Pulmonary artery endothelial cell (primary cell): ENCODE data around the gene CYP46A1. TPM values are rescaled to one million over a fixed set of nuclear protein-coding genes. Genes with fewer than 3 reads are reported as not detected.

Experiments used
- DNase-seq: peaks from one replicate; pipeline ENCODE4 v3.0.0-alpha.2; 2011; ENCODE audit warnings: low read depth, low spot score
- total RNA-seq: library from RNA; depleted of rRNA; stranded (reverse); fragments of >200 nt; gene quantifications from 2 replicates; pipeline ENCODE4 v1.2.3, GENCODE V29; 2014

The CYP46A1 gene
- total RNA-seq, 1 donor from 2014 or later, result under 0.01 TPM

DNA sequence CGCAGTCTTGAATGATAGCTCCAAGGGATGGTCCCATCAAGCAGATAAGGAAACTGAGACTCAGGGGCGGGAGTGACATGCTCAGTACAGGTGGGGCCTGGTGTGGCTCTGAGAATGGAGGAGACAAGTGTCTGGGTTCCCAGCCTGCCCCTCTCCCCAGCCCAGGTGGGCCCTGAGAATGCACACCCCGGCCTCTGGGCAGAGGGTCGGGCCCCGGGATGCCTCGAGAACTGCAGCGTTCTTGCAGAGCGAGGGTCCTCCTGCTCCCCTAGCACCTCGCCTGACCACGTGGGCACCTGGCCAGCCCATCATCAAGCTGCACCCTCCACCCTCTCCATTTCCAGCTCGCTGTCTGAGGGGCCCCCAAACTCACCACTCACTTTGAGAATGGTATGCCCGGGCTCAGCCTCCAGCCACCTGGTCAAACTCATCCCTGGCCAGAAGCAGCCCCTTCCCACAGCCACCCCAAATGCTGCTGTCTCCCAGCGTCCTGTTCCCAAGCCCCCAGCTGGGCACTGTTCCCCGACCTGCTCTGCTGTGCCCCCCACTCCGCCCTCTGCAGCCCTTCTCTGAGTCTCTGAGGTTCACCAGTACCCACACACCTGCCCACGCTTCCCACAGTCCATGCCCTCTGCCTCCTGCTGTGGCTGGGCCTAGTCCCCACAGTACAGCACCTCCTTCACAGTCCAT, 44.3 kb downstream of the CYP46A1 start:
- no peak for DNase-seq

DNA sequence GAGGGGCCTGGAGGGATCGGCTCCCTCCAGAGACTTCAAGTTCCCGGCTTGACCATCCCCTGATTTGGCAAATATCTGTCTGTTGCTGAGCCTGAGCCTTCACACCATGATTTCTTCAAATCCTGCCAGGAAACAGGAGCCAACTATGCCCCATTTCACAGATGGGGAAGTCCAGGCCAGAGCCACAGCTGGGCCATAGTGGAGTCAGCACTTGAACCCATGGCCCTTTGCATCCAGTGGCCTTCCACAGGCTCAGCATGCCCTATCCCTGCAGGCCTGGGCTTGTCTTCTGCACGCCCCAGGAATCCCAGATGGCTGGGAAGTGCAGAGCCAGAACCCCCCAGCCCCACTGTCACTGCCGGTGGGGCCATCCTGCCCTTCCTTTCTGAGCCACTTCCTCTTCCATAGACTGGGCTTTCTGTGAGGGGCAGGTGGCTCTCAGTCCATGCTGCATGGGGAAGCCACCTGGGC, 44.9 kb downstream of the CYP46A1 start:
- no peak for DNase-seq

DNA sequence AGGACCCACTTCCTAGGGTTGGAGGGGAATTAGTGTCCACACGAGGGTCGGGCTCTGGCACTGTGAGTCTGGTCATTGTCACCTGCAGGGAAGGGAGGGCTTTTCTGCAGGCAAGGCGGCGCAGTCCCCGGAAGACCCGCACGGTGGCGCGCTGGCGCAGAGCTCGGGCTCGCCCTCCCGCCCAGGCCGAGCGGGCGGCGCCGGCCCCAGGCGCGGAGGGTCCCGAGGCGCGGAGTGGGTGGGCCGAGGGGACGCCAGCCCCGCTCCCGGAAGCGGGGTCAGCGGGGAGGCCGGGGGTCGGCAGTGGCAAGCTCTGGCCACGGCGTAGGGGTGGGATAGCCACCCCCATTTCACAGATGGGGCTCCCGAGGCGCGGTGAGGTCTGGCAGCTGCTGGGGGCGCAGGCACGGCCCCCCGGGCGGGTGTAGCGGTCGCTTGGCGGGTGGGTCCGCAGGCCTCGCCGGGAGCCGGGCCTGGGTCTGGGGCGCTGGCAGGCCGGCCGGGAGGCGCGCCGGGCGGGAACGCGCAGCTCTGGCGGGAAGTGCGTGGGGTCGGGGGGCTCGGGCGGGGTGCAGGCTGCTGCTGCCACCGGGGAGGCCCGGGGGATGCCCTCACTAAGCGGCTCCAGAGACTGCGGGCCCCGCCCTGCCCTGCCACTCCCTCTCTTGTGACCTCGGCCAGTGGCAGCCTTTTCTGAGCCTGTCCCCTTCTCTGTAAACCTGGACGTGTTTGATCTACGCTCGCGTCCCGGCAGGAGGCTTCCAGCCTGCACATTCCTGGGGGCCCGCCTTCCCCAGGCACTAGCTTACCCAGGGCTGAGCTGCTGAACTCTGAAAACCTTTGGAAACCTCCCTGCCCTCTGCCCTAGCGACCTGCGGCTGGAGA, 46.1 kb downstream of the CYP46A1 start:
- no peak for DNase-seq

DNA sequence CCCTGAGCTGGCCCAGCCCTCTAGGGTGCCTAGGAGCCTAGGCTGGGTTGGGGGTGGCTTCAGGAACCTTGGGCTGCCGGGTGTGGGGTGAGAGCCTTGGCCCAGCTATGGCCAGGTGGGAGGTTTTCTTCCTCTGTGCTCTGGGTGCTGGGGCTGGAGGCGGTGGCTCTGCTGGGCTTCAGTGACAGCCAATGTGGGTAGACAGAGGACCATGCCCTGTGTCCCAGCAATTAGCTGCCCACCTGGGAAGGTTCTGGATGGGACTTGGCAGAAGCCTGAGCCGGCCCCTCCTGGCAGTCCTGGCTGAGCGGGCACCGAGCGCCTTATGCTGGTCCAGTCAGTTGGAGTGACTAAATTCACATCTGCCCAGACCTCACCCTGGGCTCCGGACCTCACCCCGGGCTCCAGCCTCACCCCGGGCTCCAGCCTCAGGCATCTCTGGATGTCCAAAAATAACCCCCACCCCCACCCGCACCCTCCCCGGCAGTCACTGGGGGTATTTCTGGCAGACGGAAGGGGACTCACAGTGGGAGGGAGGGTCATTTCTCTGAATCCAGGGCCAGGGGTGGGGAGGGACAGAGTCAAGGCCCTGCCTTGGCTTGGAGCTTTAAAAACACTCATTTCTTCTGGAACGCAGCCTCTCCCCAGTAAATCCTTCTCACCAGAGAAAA, 46.9 kb downstream of the CYP46A1 start:
- no peak for DNase-seq

DNA sequence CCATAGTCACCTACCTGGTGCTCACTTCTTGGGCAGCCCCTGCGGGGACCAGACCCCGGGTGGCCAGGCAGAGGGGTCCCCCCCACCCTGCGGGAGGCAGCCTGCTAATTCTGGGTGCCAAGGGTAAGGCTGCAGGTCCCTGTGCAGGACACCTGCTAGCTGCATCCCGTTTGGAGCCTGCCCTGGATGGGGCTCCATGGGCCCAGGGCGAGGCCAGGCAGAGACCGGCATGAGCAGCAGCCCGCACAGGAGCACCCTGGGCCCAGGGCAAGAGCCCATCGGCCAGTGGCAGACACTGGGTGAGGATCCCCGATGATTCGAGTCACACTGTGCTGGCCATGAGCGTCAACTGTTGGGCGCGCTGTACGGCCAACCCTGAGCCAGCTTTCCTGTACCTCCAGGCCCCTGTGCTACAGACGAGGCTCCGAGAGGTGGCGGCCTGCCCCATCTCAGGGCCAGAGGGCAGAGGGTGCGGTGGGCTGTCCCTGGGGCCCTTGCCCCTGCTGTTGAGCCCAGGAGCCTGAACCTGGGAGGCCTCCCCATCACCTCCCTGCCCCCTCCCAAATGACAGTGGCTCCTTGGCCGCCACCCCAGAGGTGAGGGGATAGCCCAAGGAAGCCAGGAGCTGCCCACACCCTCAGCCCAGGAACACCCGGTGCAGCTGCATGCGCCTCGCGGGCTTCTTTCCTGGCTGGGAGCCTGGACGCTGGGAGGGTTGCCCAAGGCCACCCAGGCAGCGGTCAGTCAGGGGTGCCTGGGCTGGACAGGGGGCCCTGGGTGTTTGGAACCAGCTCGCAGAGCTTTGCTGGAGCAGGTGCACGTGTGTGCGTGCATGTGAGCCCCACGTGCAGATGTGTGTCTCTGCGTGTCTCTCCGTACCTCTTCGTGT, 47.7 kb downstream of the CYP46A1 start:
- no peak for DNase-seq

DNA sequence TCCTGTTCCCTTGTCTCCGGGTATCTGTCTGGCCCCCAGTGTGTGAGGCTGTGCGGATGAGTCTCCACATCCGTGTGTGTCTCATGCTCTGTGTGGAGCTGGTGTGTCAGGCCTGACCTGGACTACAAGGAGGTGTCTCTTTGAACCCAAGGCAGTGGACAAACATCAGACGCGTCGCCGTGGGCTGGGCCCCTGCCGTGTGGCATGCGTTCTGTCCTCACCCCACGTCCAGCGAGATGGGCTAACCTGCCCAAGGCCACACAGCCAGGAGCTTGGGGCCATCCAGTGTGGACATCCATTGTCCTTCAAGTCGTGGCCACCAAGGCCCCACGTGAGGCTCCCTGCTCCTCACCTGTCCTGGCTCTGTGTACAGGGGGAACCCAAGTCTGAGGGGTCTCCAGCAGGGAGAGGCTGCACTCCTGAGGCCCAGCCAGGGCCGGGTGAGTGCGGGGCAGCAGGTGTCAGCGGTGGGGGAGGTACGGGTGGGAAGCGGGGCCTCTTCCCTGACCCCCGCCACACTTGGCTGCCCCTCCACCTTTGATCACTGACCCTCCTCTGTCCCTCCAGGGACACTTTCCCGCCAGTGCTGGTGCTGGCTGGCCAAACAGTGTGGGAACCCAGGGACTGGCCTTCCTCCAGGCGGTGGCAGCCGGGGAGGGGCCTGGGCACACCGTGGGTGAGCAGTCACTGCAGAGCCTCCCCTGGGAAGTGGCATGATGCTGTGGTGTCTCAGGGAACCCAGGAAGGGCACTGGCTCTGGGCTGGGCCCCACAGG, 48.5 kb downstream of the CYP46A1 start:
- DNase-seq, result no peak

DNA sequence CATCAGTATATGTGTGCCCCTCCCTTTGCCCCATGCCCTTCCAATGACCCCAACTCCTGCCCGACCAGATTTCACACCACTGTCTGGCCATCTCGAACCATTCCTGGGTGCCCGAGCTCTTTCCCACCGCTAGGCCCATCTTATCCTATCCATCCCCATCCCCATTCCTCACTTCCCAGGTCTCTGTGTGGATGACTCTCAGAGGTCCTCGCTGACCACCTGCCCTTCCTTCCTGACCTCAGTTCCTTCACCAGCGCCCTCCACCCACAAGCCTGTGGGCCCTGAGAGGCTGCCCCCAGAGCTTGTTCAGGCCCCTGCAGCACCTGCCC, 49.1 kb downstream of the CYP46A1 start:
- DNase-seq, result no peak

- no peak for DNase-seq
Measured at GRCh38 chr14:99733540-99734405, 49.7 kb downstream of the CYP46A1 start.

GRCh38 chr14:99734406-99735051, 50.4 kb downstream of the CYP46A1 start:
- no peak for DNase-seq

DNA sequence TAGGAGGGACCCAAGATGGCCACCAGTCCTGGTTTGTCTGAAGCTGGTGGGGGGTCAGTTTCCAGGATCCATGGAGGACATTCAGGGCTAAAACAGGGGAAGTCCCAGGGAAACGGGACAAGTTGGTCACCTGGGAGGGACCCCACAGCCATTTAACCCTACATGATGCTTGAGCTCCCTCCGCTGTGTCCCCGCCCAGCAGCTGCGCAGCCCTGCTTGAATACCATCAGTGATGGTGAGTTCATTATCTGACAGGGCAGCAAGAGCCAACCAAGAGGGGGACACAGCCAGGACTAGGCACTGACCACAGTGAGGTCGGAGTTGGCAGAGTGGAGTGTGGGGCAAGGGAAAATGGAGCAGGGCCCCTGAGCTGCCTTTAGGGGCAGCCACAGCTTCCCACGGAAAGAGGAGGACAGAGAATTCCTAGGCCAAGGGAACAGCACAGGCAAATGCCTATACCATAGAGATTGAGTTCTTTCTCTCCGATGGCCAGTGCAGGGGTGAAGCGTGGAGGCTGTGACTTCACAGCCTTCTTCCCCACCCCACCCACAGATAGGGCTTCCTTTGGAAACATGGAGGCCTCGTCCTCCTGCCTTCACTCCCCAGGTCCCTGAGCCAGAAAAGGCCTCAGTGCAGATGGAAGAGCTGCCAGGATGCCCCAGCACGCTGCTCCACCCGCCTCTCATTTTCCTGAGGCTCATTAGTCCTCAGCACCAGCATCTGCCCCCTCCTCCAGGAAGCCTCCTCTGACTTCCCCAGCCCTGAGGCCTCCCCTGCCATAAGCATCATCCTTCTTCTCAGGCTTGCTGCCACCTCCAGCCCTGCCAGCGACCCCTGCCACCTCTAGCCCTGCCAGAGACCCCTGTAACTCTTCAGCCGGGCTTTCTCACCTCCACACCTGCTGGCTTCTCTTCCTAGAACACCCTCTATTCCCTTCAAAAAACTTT, 51.4 kb downstream of the CYP46A1 start:
- DNase-seq, result no peak

DNA sequence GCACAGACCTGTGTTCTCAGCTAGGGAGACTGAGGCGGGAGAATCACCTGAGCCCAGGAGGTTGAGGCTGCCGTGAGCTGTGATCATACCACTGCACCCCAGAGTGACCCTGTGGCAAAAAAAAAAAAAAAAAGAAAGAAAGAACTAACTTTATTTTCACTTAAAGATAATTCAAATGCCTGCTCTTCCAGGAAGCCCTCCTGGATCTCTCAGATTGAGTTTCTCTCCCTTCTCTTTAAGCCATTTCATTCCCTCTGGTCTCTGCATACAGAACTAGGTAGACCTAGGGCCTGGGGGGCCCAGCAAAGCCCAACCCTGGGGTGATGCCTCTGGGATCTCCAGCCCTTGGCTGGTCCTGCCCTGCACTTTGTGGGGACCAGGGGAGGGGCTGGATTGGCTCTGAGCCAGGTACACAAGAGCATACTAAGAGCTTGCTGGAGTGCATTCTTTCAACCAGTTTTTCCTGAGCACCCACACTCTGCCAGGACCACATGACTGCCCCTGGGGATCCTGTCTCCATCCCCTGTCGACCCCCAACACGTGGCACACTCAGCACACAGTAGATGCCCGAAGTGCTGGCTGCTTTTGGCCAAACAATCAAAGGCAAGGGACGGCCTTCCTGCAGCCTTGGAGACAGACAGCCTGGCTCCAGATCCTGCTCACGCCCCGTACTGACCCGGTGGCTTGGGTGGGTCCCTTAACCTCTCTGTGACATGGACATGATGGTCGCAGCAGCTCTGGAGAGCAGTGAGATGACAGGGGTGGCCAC, 52.7 kb downstream of the CYP46A1 start:
- DNase-seq, result no peak

GRCh38 chr14:99737451-99737951, 53.4 kb downstream of the CYP46A1 start:
- DNase-seq, result no peak

- DNase-seq, result no peak
Measured at GRCh38 chr14:99737956-99738667, 54.0 kb downstream of the CYP46A1 start.

DNA sequence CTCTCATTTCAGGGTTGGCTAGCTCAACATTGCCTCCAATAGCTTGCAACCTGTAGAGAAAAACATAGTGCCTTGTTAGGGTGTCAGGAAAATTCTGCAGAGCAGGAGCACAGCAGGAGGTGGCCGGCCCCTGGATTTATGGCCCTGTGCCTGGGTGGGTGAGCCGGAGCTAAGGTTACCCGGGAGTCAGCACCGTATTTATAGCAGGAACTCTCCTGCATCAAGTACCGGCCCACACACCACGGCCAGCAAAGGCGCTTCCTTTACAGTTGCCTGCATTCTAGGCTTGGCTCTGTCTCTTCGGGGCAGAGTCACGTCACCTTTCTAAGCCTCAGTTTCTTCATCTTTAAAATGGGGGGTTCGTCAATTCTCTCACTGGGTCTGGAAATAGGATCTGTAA, 56.3 kb downstream of the CYP46A1 start:
- no peak for DNase-seq

DNA sequence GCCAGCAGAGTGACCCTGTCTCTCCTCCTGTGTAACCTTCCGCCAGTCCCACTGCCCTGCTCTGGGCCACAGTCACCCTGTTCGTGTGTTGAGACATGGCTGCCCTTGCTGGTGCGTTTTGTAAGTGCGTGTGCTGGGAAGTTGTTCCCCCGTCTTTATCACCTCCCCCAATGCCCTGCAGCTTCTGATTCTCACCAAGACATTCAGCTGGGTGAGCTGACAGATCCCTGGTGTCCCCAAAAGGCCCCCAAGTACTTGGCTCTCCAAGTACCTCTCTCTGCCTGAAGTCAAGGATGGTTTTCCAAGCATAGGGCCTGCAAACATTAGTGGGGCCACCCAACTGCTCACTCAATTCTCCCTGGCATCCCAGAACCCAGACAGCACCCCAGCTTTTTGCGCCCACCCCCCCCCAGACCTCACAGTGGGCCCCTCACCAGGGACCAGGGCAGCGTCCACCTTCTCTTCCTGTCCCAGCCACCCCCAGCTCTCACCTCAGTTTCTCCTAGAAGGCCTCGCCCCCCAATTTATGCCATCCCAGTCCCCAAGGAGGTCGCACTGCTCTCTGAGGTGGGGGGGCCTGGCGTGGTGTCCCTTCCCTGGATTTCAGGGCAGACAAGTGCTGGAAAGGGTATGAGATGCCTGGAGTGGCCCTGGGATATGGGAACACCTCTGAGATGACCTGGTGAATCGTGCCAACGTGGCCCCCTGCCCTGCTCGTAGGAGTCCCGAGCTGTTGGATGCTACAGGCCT, 57.3 kb downstream of the CYP46A1 start:
- no peak for DNase-seq
